ENCODE results near the gene SPIRE1.

DNA sequence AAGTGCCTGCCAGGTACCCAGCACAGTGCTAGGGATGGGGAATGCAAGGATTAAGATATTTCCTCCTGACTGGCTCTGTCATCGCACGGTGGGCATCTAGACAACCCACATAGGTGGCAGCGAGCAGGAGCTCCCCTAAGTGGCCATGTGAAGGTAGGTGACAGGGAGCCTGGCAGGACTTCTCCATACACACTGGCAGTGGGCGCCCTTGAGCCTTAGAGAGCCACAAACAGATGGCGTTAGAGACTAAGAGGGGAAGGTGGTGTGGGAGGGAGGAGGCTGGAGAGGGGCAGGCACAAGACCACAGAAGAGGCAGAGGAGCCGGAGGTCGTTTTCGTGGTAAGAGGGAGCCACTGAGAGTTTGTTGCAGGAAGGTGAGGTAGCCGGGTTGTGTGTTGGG is 235.0 kb downstream of the SPIRE1 start:
- TF ChIP-seq TAF1 (IDR thresholded peaks at IDR 0.05; ENCODE audit: low read depth) (no peak), CEBPB (IDR thresholded peaks at IDR 0.05) (no peak), YY1 (IDR thresholded peaks at IDR 0.05; ENCODE audit: low read depth) (no peak), EGR1 (IDR thresholded peaks at IDR 0.05) (no peak)
- TF ChIP-seq, protein P1, sequence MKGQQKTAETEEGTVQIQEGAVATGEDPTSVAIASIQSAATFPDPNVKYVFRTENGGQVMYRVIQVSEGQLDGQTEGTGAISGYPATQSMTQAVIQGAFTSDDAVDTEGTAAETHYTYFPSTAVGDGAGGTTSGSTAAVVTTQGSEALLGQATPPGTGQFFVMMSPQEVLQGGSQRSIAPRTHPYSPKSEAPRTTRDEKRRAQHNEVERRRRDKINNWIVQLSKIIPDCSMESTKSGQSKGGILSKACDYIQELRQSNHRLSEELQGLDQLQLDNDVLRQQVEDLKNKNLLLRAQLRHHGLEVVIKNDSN (IDR thresholded peaks at IDR 0.05): no peak
- TF ChIP-seq, protein P2, sequence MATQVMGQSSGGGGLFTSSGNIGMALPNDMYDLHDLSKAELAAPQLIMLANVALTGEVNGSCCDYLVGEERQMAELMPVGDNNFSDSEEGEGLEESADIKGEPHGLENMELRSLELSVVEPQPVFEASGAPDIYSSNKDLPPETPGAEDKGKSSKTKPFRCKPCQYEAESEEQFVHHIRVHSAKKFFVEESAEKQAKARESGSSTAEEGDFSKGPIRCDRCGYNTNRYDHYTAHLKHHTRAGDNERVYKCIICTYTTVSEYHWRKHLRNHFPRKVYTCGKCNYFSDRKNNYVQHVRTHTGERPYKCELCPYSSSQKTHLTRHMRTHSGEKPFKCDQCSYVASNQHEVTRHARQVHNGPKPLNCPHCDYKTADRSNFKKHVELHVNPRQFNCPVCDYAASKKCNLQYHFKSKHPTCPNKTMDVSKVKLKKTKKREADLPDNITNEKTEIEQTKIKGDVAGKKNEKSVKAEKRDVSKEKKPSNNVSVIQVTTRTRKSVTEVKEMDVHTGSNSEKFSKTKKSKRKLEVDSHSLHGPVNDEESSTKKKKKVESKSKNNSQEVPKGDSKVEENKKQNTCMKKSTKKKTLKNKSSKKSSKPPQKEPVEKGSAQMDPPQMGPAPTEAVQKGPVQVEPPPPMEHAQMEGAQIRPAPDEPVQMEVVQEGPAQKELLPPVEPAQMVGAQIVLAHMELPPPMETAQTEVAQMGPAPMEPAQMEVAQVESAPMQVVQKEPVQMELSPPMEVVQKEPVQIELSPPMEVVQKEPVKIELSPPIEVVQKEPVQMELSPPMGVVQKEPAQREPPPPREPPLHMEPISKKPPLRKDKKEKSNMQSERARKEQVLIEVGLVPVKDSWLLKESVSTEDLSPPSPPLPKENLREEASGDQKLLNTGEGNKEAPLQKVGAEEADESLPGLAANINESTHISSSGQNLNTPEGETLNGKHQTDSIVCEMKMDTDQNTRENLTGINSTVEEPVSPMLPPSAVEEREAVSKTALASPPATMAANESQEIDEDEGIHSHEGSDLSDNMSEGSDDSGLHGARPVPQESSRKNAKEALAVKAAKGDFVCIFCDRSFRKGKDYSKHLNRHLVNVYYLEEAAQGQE (IDR thresholded peaks at IDR 0.05; ENCODE audit: low read depth): no peak

Data from Ishikawa (cell line).